Measurements from ENCODE around the gene CDK6. TPM values are rescaled to one million over a fixed set of nuclear protein-coding genes. Genes with fewer than 3 reads are reported as not detected.

The CDK6 gene
- total RNA-seq, 1 experiment from 2014 or later = 41.4 TPM

- ChIA-PET POLR2A (interaction anchor here (1.3 kb wide), 1 partner anchor 13 kb away, joined by 3 read pairs; the partner anchor contains the start of gene FAM133B), CTCF (no interaction called here)
- BruUV-seq (replicated peaks) = no TSS peak
Observed at GRCh38 chr7:92603089-92603445, 233.3 kb downstream of the CDK6 start.

GRCh38 chr7:92602352-92603088 lies 233.9 kb downstream of the CDK6 start:
- no peaks in the 10 kb centered on the region for H3K4me1 ChIP-seq (ENCODE audit: control insufficient read depth in 1 of 2, insufficient read depth in 2 of 2, low read length in 2 of 2)
- no peak overlapping the region for H3K27ac ChIP-seq (ENCODE audit: low read depth, low read length)
- no peak for DNase-seq (ENCODE audit: low read depth, low spot score)
- RAD21 ChIA-PET (ENCODE audit: low non-redundant PET in 1 of 2, low total read pairs in 2 of 2, uncharacterized antibody in 2 of 2, unreplicated experiment in 2 of 2) = no interaction called here
- no peaks in the 10 kb centered on the region for H3K9me3 ChIP-seq (ENCODE audit: control insufficient read depth in 1 of 2, insufficient read depth in 1 of 2, low read depth in 1 of 2, low read length in 2 of 2)
- ATAC-seq = no peak
- intact Hi-C loops (cut with micrococcal nuclease) = no loop called here
- POLR2A ChIA-PET = interaction anchor here (1.3 kb wide), 1 partner anchor 13 kb away, joined by 3 read pairs; the partner anchor contains the start of gene FAM133B
- H3K36me3 ChIP-seq (ENCODE audit: control insufficient read depth in 1 of 2, insufficient read depth in 2 of 2, low read length in 2 of 2) = no peaks in the 10 kb centered on the region
- no peaks in the 10 kb centered on the region for H3K27me3 ChIP-seq (ENCODE audit: insufficient read depth, low read length)
- H3K9me2 ChIP-seq (ENCODE audit: insufficient read depth) = no peaks in the 10 kb centered on the region
- no peak overlapping the region for H3K9ac ChIP-seq (ENCODE audit: low read length)
- H4K20me1 ChIP-seq (ENCODE audit: insufficient read depth) = no peaks in the 10 kb centered on the region
- H2AFZ ChIP-seq (ENCODE audit: low read depth, low read length, poor library complexity, severe bottlenecking) = no peak overlapping the region
- CTCF ChIA-PET = no interaction called here
- BruUV-seq (replicated peaks) = no TSS peak
- H3K4me2 ChIP-seq (ENCODE audit: low read length) = no peak overlapping the region
- H3K79me2 ChIP-seq (ENCODE audit: insufficient read depth, low read length) = no peaks in the 10 kb centered on the region
- H3K4me3 ChIP-seq (replicated peaks in 1 of 2; ENCODE audit: low read depth in 1 of 2, low read length in 2 of 2) = no peak overlapping the region
- no peak for TF ChIP-seq CBX3 (IDR thresholded peaks at IDR 0.05; ENCODE audit: low read depth)
- TF ChIP-seq ZNF274 (IDR thresholded peaks at IDR 0.05; ENCODE audit: low read depth, low read length) = no peak
- TF ChIP-seq REST (IDR thresholded peaks at IDR 0.05; ENCODE audit: low read depth) = no peak
- no peak for TF ChIP-seq POLR2AphosphoS5 (IDR thresholded peaks at IDR 0.05; ENCODE audit: low read depth, low read length)
- no peak for TF ChIP-seq ZBTB33 (IDR thresholded peaks at IDR 0.05; ENCODE audit: extremely low read depth, insufficient replicate concordance, low read length)
- TF ChIP-seq RAD21 (IDR thresholded peaks at IDR 0.05; ENCODE audit: low read depth) = no peak
- no peak for TF ChIP-seq CTCF (IDR thresholded peaks at IDR 0.05 in 2 of 3, conservative IDR thresholded peaks at IDR 0.05 in 1 of 3; ENCODE audit: borderline replicate concordance in 1 of 3, insufficient read depth in 1 of 3, low read depth in 2 of 3, low read length in 2 of 3)

More at GRCh38 chr7:92603089-92603445, 233.3 kb downstream of the CDK6 start:
- Histone ChIP-seq H2AFZ (ENCODE audit: low read depth, low read length, poor library complexity, severe bottlenecking) (no peak overlapping the region), H3K9me2 (ENCODE audit: insufficient read depth) (no peaks in the 10 kb centered on the region), H3K27ac (ENCODE audit: low read depth, low read length) (no peak overlapping the region), H3K79me2 (ENCODE audit: insufficient read depth, low read length) (no peaks in the 10 kb centered on the region), H3K4me1 (ENCODE audit: control insufficient read depth in 1 of 2, insufficient read depth in 2 of 2, low read length in 2 of 2) (no peaks in the 10 kb centered on the region), H3K4me3 (replicated peaks in 1 of 2; ENCODE audit: low read depth in 1 of 2, low read length in 2 of 2) (no peak overlapping the region), H3K9ac (ENCODE audit: low read length) (no peak overlapping the region), H3K36me3 (ENCODE audit: control insufficient read depth in 1 of 2, insufficient read depth in 2 of 2, low read length in 2 of 2) (no peaks in the 10 kb centered on the region), H3K9me3 (ENCODE audit: control insufficient read depth in 1 of 2, insufficient read depth in 1 of 2, low read depth in 1 of 2, low read length in 2 of 2) (no peaks in the 10 kb centered on the region), H3K27me3 (ENCODE audit: insufficient read depth, low read length) (no peaks in the 10 kb centered on the region), H3K4me2 (ENCODE audit: low read length) (no peak overlapping the region), H4K20me1 (ENCODE audit: insufficient read depth) (no peaks in the 10 kb centered on the region)
- ATAC-seq (no peak; the same call in 1 of the 2 replicates), DNase-seq (ENCODE audit: low read depth, low spot score) (no peak)
- intact Hi-C loops (cut with micrococcal nuclease) = no loop called here
- RAD21 ChIA-PET (ENCODE audit: low non-redundant PET in 1 of 2, low total read pairs in 2 of 2, uncharacterized antibody in 2 of 2, unreplicated experiment in 2 of 2) = no interaction called here
- TF ChIP-seq MAX (IDR thresholded peaks at IDR 0.05) (no peak), FOSL1 (IDR thresholded peaks at IDR 0.05; ENCODE audit: low read depth) (no peak), ZNF274 (IDR thresholded peaks at IDR 0.05; ENCODE audit: low read depth, low read length) (no peak)

Measured in HCT116 (cell line).